GM18526 (cell line): Measurements from ENCODE around the gene SRRM4.

Experiments used
- POLR2A ChIP-seq: IDR thresholded peaks from 3 replicates; pipeline ENCODE4 v1.6.1; 2011; ENCODE audit not compliant: insufficient read length; ENCODE audit errors: extremely low read depth

Gene SRRM4

GRCh38 chr12:118981285-118982211 lies at the start of gene SRRM4:
TSS of gene SRRM4 (plus strand) at chr12:118981541. CDS start at chr12:118981883, 342 bp downstream.
- no peak for TF ChIP-seq POLR2A

GRCh38 chr12:118946256-118946655 lies 35.1 kb upstream of the SRRM4 start:
- no peak for TF ChIP-seq POLR2A

DNA sequence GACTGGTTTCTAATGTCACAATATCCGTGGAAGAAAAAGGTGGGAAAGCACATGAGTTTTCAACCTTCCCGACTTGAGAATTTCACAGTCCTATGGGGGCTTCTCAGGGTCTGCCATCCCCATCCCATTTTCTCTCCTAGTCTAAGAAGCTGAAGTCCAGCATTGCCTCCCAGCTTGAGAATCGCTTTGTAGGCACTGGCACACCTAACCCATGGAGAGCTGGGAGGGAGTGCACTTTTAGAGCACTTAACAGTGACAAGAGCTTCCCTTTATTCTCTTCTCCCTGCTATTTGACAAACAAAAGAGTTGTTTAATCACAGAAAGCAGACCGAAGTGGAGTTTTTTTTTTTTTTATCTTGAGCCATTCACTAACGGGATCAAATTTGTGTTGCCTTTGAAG lies 22.8 kb upstream of the SRRM4 start:
- no peak for TF ChIP-seq POLR2A

DNA sequence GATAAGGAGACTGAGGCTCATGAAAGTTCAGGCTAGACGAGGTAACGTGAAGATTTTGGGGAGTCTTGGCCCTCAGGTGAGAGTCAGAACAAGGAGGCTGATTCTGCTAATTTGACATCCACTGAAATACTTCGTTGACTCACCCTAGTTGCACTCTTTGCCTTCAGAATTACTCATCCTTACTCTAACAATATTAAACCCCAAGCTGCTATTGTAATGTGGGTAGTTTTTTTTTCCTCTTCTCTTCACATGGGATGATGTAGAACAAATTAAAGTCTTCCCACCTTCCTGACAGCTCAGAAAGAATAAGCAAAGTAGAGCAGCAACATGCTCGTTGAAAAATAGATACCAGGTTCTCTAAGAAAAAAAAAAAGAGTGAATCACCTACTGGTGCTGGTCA lies 22.0 kb upstream of the SRRM4 start:
- no peak for TF ChIP-seq POLR2A

DNA sequence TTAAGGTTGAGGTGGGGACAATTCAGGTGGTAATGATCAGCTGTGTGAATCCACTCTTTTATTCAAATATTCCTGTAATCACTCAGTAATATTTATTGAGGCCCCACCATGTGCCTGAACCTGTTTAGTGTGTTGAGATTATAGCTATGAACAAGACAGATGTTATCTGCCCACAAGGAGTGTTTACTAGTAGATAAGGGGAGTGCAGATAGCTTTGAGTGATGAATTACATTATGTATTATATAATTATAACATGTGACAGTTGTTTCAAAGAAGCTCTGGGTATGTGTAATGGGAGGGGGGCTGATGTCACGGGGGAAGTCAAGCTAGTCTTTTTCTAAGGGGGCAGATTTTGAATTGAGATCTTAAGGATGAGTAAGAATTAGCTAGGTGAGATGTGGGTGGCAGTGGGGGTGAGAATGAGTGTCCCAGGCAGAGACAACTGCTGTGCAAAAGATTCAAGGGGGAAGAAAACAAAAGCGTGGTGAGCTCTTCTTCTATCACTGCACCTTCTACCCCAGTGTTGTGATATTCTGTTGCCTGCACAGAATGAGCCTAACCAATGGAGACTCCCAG lies 21.3 kb upstream of the SRRM4 start:
- no peak for TF ChIP-seq POLR2A

- no peak for TF ChIP-seq POLR2A
Observed at GRCh38 chr12:118960865-118961264, 20.5 kb upstream of the SRRM4 start.

DNA sequence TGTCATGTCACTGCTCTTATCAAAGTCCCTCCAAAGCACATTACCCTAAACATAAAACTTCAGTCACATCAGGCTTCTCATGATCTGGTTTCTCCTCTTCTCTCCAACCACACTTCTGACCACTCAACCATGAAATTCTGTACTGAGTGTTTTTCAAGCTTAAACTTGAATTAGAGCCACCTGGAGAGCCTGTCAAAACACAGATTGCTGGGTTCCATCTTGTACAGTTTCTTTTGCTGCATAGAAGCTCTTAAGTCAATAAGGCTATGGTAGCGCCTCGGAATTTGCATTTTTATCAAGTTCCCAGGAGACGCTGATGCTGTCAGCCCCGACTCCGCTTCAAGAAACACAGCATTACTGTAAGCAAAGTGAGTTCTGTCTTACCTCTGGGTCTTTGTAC lies 16.4 kb upstream of the SRRM4 start:
- no peak for TF ChIP-seq POLR2A

GRCh38 chr12:118970856-118971255 lies 10.5 kb upstream of the SRRM4 start:
- TF ChIP-seq POLR2A, result no peak

- TF ChIP-seq POLR2A, result no peak
Observed at GRCh38 chr12:118972982-118973381, 8.4 kb upstream of the SRRM4 start.

DNA sequence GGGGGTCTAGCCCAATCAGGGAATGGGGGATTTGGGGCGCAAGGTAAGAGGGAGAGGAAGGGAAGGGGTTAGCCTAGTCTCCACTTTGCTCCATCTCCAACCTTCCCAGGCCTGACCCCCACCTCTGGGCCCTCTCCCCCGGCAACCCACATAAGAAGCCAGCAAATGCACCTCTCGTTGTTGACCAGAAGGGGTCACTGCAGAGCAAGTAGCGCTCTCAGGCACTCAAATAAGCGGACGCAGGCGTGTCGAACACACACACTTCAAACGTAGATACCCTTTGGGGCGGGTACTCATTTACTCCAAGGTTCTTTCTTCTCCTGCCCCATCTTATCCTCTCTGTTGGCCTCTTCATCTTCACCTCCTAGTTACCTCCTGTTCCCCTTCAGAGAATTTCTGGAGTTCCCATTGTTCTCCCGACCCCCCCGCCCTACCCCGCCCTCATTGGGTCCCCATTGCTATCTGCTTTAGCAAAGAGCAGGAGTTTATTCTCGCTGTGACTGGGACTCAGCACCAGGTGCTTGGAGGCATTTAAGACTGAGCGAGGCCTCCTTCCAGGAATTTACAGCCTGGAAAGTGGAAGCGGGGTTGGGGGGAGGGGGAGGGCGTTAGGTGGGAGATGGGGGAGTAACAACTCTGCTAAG lies 1.5 kb upstream of the SRRM4 start:
- TF ChIP-seq POLR2A, result no peak

GRCh38 chr12:118980407-118981014 lies 830 bp upstream of the SRRM4 start:
- no peak for TF ChIP-seq POLR2A

GRCh38 chr12:118982302-118982701 lies 961 bp downstream of the SRRM4 start:
- no peak for TF ChIP-seq POLR2A

DNA sequence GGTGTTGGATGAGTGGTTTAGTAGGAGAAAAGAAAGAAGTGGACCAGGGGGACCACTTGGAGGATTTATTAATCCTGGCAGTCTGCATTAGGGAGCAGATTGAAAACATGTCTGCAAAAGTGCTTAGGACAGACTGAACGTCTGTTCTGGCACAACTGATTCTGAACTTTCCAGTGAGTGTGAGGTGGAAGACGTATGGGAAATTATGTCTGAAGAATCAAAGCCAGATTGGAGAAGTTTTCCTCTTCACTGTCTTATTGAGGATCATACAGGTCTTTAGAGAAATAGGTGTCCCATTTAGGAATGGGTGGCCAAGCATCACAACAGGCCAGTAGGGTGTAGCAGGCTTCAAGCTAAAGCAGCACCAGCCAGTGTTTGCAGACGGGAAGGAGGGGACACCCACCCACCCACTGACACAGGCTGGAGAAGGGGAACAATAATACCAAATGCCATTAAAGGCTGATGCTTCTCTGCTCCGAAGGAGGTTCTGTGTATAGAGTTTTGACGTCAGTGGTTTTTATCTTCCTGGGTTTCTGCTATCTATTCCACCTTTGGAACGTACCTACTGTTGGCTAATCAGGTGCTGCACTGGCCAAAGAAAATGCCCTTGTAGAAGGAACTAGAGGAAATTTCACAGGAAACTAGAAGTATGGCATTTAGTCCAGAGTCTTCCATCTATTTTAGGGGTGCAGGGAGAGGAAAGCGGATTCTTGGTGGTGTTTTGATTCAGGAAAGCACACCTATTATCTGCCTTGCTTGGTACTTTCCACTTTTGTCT lies 1.8 kb downstream of the SRRM4 start:
- TF ChIP-seq POLR2A, result no peak

- no peak for TF ChIP-seq POLR2A
Observed at GRCh38 chr12:118984161-118984943, 3.0 kb downstream of the SRRM4 start.
